HL-60 (cell line): ENCODE measurements around the gene BCL10.

Source experiments
- DNase-seq, 2 experiments: peaks; one replicate each; pipeline ENCODE4 v3.0.0-alpha.2; 2010 to 2020; ENCODE audit warnings: low read depth in 1 of 2, low spot score in 1 of 2
- H3K27ac ChIP-seq: fragments of 250-450 bp; sonication (Bioruptor Pico); replicated peaks from 2 replicates; pipeline ENCODE4 v1.5.1; 2020; ENCODE audit warnings: mild to moderate bottlenecking, moderate library complexity
- H3K27me3 ChIP-seq: fragments of 250-450 bp; sonication (Bioruptor Pico); 2 replicates; pipeline ENCODE4 v1.5.1; 2021; ENCODE audit warnings: mild to moderate bottlenecking, moderate library complexity; ENCODE audit not compliant: insufficient read depth, poor library complexity, severe bottlenecking
- H3K4me3 ChIP-seq: replicated peaks from 2 replicates; pipeline ENCODE4 v1.5.1; 2011; ENCODE audit warnings: mild to moderate bottlenecking, control low read depth, low read length; ENCODE audit not compliant: insufficient read depth
- CTCF ChIP-seq: IDR thresholded peaks from one replicate; pipeline ENCODE4 v1.5.1; 2011; ENCODE audit warnings: low read length, control low read depth, inconsistent platforms; ENCODE audit not compliant: insufficient read depth
- GABPA ChIP-seq: IDR thresholded peaks from 2 replicates; pipeline ENCODE4 v1.6.1; 2012; ENCODE audit warnings: low read depth
- POLR2AphosphoS5 ChIP-seq: IDR thresholded peaks from 2 replicates; pipeline ENCODE4 v1.6.1; 2012; ENCODE audit warnings: low read depth
- SPI1 ChIP-seq: IDR thresholded peaks from 2 replicates; pipeline ENCODE4 v1.6.1; 2012; ENCODE audit warnings: low read depth, mild to moderate bottlenecking, borderline replicate concordance
- TF ChIP-seq, protein P1 (sequence below): IDR thresholded peaks from 2 replicates; pipeline ENCODE4 v1.6.1; 2012; ENCODE audit warnings: low read depth; ENCODE audit not compliant: insufficient replicate concordance

BCL10 gene

DNA sequence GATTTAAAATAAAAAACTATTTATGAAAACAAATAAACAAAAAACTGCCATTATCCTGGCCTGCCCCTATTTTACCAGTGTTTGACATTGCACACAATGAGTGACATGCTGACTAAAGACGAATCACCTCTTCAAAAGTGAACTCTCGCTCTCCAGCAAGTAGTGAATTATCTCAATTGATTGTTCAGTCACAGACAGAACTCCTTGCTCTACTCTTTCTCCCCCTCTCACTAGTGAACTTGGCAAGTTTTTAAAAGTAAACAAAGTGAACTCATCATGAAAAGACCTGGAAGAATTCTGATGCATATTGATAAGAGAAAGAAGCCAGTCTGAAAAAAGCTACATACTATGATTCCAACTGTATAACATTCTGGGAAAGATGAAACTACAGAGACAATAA, 12.3 kb downstream of the BCL10 start:
- Histone ChIP-seq H3K27ac (no peak overlapping the region), H3K4me3 (no peak overlapping the region), H3K27me3 (no peaks in the 10 kb centered on the region)
- no peak for DNase-seq
- TF ChIP-seq, protein P1, sequence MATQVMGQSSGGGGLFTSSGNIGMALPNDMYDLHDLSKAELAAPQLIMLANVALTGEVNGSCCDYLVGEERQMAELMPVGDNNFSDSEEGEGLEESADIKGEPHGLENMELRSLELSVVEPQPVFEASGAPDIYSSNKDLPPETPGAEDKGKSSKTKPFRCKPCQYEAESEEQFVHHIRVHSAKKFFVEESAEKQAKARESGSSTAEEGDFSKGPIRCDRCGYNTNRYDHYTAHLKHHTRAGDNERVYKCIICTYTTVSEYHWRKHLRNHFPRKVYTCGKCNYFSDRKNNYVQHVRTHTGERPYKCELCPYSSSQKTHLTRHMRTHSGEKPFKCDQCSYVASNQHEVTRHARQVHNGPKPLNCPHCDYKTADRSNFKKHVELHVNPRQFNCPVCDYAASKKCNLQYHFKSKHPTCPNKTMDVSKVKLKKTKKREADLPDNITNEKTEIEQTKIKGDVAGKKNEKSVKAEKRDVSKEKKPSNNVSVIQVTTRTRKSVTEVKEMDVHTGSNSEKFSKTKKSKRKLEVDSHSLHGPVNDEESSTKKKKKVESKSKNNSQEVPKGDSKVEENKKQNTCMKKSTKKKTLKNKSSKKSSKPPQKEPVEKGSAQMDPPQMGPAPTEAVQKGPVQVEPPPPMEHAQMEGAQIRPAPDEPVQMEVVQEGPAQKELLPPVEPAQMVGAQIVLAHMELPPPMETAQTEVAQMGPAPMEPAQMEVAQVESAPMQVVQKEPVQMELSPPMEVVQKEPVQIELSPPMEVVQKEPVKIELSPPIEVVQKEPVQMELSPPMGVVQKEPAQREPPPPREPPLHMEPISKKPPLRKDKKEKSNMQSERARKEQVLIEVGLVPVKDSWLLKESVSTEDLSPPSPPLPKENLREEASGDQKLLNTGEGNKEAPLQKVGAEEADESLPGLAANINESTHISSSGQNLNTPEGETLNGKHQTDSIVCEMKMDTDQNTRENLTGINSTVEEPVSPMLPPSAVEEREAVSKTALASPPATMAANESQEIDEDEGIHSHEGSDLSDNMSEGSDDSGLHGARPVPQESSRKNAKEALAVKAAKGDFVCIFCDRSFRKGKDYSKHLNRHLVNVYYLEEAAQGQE = no peak
- no peak for TF ChIP-seq GABPA
- TF ChIP-seq POLR2AphosphoS5 = no peak
- TF ChIP-seq CTCF = no peak
- no peak for TF ChIP-seq SPI1

DNA sequence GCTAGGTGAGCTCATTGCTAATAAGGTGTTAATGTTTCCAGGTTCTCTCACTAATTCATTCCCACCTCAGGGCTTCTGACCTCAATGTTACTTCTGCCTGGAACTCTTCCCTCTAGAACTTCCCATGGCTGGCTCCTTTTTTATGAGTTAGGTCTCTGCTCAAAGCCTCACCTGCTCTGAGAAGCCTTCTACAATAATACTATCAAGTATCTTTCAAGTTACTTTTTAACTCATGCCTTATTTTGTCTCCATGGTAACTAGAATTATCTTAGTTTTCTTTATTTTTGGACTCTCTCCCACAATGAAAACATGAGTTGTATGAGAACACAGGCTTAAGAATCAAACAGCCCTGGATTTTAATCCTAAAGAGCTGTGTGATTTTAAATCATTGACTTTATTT, 13.4 kb downstream of the BCL10 start:
- no peak overlapping the region for H3K4me3 ChIP-seq
- no peak for DNase-seq
- no peak overlapping the region for H3K27ac ChIP-seq
- TF ChIP-seq GABPA = no peak
- TF ChIP-seq, protein P1 = no peak
- no peak for TF ChIP-seq POLR2AphosphoS5
- no peaks in the 10 kb centered on the region for H3K27me3 ChIP-seq

DNA sequence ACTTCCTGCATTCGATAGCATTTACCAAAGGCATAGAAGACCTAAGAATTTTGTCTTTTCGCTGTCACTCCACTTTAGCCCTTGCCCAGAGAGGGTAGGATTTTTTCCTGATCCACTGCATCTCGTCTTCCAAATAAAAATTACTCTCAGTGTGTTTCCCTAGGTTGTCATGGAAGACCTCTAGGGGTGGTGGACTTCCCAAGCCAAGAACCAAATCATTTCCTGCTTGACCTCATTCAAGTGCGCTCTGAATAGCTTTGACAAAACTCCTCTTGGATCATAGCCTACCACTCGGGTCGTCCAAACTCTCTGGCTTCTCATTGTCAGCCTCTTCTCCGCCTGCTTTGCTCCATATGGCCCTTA, 16.5 kb downstream of the BCL10 start:
- Histone ChIP-seq H3K27me3 (no peaks in the 10 kb centered on the region), H3K4me3 (peak overlapping the region; percentile 84), H3K27ac (no peak overlapping the region; the same call in 1 of the 2 replicates)
- DNase-seq = no peak
- TF ChIP-seq, protein P1 = no peak
- TF ChIP-seq POLR2AphosphoS5 (no peak), SPI1 (no peak), CTCF (no peak), GABPA (no peak)
